IMR-90 (cell line): ENCODE data around the gene ADISSP. TPM values are rescaled to one million over a fixed set of nuclear protein-coding genes. Genes with fewer than 3 reads are reported as not detected.

Experiments used
- ATAC-seq: fragments of 200-7000 bp; cut with Tn5 transposase; 2 replicates; pipeline ENCODE4 v1.9.1; 2020; ENCODE audit warnings: low read depth, mild to moderate bottlenecking, moderate library complexity
- BruUV-seq: library from RNA; stranded (reverse); fragments of 400-500 nt; replicated peaks from 2 replicates; lab custom pipeline; 2021; lab: Mats Ljungman, UMichigan
- CTCF ChIA-PET: fragments of 300-600 bp; formaldehyde crosslinking; extraction: SDS; loops from one replicate; lab custom pipeline; 2021; ENCODE audit warnings: antibody characterized with exemption; lab: Yijun Ruan, JAX
- POLR2A ChIA-PET: fragments of 300-600 bp; sonication (Branson Sonifier 250); formaldehyde crosslinking; loops from one replicate; lab custom pipeline; 2022; ENCODE audit warnings: antibody characterized with exemption; ENCODE audit not compliant: unreplicated experiment; lab: Charles Lee
- DNase-seq: peaks from one replicate; pipeline ENCODE4 v3.0.0; 2013
- H2AFZ ChIP-seq: replicated peaks from 2 replicates; pipeline ENCODE3; 2013; ENCODE audit warnings: low read length, mild to moderate bottlenecking; ENCODE audit not compliant: poor library complexity
- H2AK5ac ChIP-seq: 2 replicates; pipeline ENCODE4 v1.6.1; 2013; ENCODE audit warnings: low read depth, low read length, inconsistent platforms
- H2AK9ac ChIP-seq: replicated peaks from 2 replicates; pipeline ENCODE3; 2013; ENCODE audit warnings: mild to moderate bottlenecking, low read depth, low read length, moderate library complexity; ENCODE audit not compliant: poor library complexity
- H2BK120ac ChIP-seq: 2 replicates; pipeline ENCODE4 v1.6.1; 2013; ENCODE audit warnings: low read depth, low read length, inconsistent platforms
- H2BK15ac ChIP-seq: 3 replicates; pipeline ENCODE4 v1.6.1; 2013; ENCODE audit warnings: low read depth, low read length, inconsistent platforms
- H2BK20ac ChIP-seq: 2 replicates; pipeline ENCODE4 v1.6.1; 2013; ENCODE audit warnings: low read depth, mild to moderate bottlenecking, inconsistent platforms, low read length, moderate library complexity
- H2BK5ac ChIP-seq: 2 replicates; pipeline ENCODE4 v1.6.1; 2013; ENCODE audit warnings: mild to moderate bottlenecking, low read depth, low read length, inconsistent platforms; ENCODE audit not compliant: poor library complexity, severe bottlenecking
- H3K14ac ChIP-seq: replicated peaks from 2 replicates; pipeline ENCODE4 v1.6.1; 2013; ENCODE audit warnings: low read depth, low read length, inconsistent platforms
- H3K18ac ChIP-seq: 2 replicates; pipeline ENCODE4 v1.6.1; 2013; ENCODE audit warnings: low read depth, low read length, control low read depth
- H3K23ac ChIP-seq: 2 replicates; pipeline ENCODE4 v1.6.1; 2013; ENCODE audit warnings: low read depth, low read length, inconsistent platforms
- H3K27ac ChIP-seq: 2 replicates; pipeline ENCODE4 v1.5.1; 2013; ENCODE audit warnings: mild to moderate bottlenecking, control low read depth, low read length; ENCODE audit not compliant: insufficient read depth
- H3K27me3 ChIP-seq: 2 replicates; pipeline ENCODE4 v1.6.1; 2013; ENCODE audit warnings: low read length; ENCODE audit not compliant: control insufficient read depth, insufficient read depth
- H3K36me3 ChIP-seq: 2 replicates; pipeline ENCODE4 v1.6.1; 2013; ENCODE audit warnings: low read length, mixed read lengths; ENCODE audit not compliant: control insufficient read depth, insufficient read depth
- H3K4ac ChIP-seq: 2 replicates; pipeline ENCODE4 v1.6.1; 2013; ENCODE audit warnings: low read depth, low read length, inconsistent platforms
- H3K4me1 ChIP-seq: 2 replicates; pipeline ENCODE4 v1.6.1; 2013; ENCODE audit warnings: low read length, mixed read lengths; ENCODE audit not compliant: control insufficient read depth, insufficient read depth
- H3K4me2 ChIP-seq: 2 replicates; pipeline ENCODE4 v1.6.1; 2013; ENCODE audit warnings: low read depth, mild to moderate bottlenecking, control low read depth, low read length, moderate library complexity
- H3K4me3 ChIP-seq: 2 replicates; pipeline ENCODE4 v1.5.1; 2013; ENCODE audit warnings: low read depth, mild to moderate bottlenecking, control low read depth, low read length, moderate library complexity; ENCODE audit not compliant: insufficient read depth
- H3K56ac ChIP-seq: 2 replicates; pipeline ENCODE4 v1.6.1; 2013; ENCODE audit warnings: low read length, inconsistent platforms; ENCODE audit not compliant: insufficient read depth; ENCODE audit errors: extremely low read depth
- H3K79me1 ChIP-seq, 2 experiments: 2 replicates each; pipeline ENCODE4 v1.6.1; 2013; ENCODE audit warnings: low read length in 2 of 2, inconsistent platforms in 1 of 2, low read depth in 1 of 2
- H3K9ac ChIP-seq: 2 replicates; pipeline ENCODE4 v1.6.1; 2013; ENCODE audit warnings: low read depth, low read length, control low read depth
- H3K9me1 ChIP-seq: 2 replicates; pipeline ENCODE4 v1.6.1; 2013; ENCODE audit warnings: low read length, inconsistent platforms; ENCODE audit not compliant: insufficient read depth
- H3K9me3 ChIP-seq: 2 replicates; pipeline ENCODE4 v1.6.1; 2013; ENCODE audit warnings: low read length; ENCODE audit not compliant: control insufficient read depth, insufficient read depth
- H4K20me1 ChIP-seq: 2 replicates; pipeline ENCODE4 v1.6.1; 2013; ENCODE audit warnings: low read length, inconsistent platforms; ENCODE audit not compliant: insufficient read depth
- H4K5ac ChIP-seq: 2 replicates; pipeline ENCODE4 v1.6.1; 2013; ENCODE audit warnings: mild to moderate bottlenecking, low read depth, low read length, control low read depth
- H4K8ac ChIP-seq, 2 experiments: 2 replicates each; pipeline ENCODE4 v1.6.1; 2013; ENCODE audit warnings: low read depth in 2 of 2, low read length in 2 of 2, control low read depth in 1 of 2, inconsistent platforms in 1 of 2
- H4K91ac ChIP-seq: 2 replicates; pipeline ENCODE4 v1.6.1; 2013; ENCODE audit warnings: low read depth, low read length, inconsistent platforms; ENCODE audit not compliant: insufficient read depth
- MAFK ChIP-seq: IDR thresholded peaks from 2 replicates; pipeline ENCODE4 v1.6.1; 2012; ENCODE audit warnings: low read depth, low read length, improper control_type of control experiment
- MAZ ChIP-seq: IDR thresholded peaks from 2 replicates; pipeline ENCODE4 v1.6.1; 2012; ENCODE audit warnings: low read depth, mild to moderate bottlenecking, low read length, improper control_type of control experiment, moderate library complexity, borderline replicate concordance
- USF2 ChIP-seq: fragments of 150-350 bp; IDR thresholded peaks from 2 replicates; pipeline ENCODE4 v1.6.1; 2017; ENCODE audit warnings: mild to moderate bottlenecking, antibody characterized with exemption, low read length, low read depth
- WGBS, 2 experiments: methylation state at CpG; one replicate each; pipeline versions ENCODE4 v1.1.5 to v1.1.7; 2013; ENCODE audit warnings: missing lambda C conversion rate in 2 of 2; ENCODE audit not compliant: insufficient read length in 1 of 2; ENCODE audit errors: extremely low coverage in 2 of 2; 5-methylcytosine and 5-hydroxymethylcytosine counted together
- dilution Hi-C: fragments of 300-500 bp; cut with HindIII; formaldehyde crosslinking; loops from one replicate; pipeline ENCODE4 v1.14.3; 2018; ENCODE audit warnings: low sequenced_read_pairs; ENCODE audit not compliant: unreplicated experiment
- in situ Hi-C: fragments of 300-500 bp; cut with MboI; formaldehyde crosslinking; loops from 3 replicates; pipeline ENCODE4 v1.14.3; 2019; ENCODE audit warnings: low sequenced_read_pairs, inconsistent platforms, mixed read lengths
- intact Hi-C: fragments of 100-400 bp; cut with micrococcal nuclease; formaldehyde crosslinking; loops from 2 replicates; pipeline ENCODE4 v1.10.0; 2022
- polyA plus RNA-seq, 3 experiments: library from polyadenylated mRNA; depleted of rRNA; stranded (reverse); fragments of >200 nt; gene quantifications; 2 replicates each; pipeline ENCODE4 v1.2.3, GENCODE V29; 2012; ENCODE audit warnings: low replicate concordance in 1 of 3
- total RNA-seq: library from RNA; depleted of rRNA; stranded (reverse); fragments of >200 nt; gene quantifications from 2 replicates; pipeline ENCODE4 v1.2.3, GENCODE V29; 2012

The ADISSP gene
- total and polyA plus RNA-seq, 2 of the 4 experiments (the other 2 are of a cell fraction): 31.9 to 58.2 TPM

- Histone ChIP-seq H2AFZ (peak overlapping the region; percentile 80), H2BK5ac (no peak overlapping the region), H3K9me1 (no peaks in the 10 kb centered on the region; the same call in 1 of the 2 replicates), H3K56ac (no peak overlapping the region), H3K4me2 (peak overlapping the region; percentile 54; the same call in 1 of the 2 replicates), H3K36me3 (no peaks in the 10 kb centered on the region), H3K14ac (no peak overlapping the region), H3K4me1 (no peaks in the 10 kb centered on the region), H3K79me1 (no peaks in the 10 kb centered on the region), H3K23ac (no peak overlapping the region), H3K4me3 (no peak overlapping the region), H2BK120ac (no peak overlapping the region), H2BK15ac (no peak overlapping the region), H2BK20ac (no peak overlapping the region), H3K9me3 (no peaks in the 10 kb centered on the region), H3K9ac (no peak overlapping the region), H3K18ac (no peak overlapping the region), H4K91ac (no peak overlapping the region), H3K4ac (no peak overlapping the region), H3K27ac (no peak overlapping the region), H3K27me3 (peaks cover 58% of the 10 kb centered on the region), H4K5ac (no peak overlapping the region), H2AK5ac (no peak overlapping the region), H4K20me1 (no peaks in the 10 kb centered on the region), H2AK9ac (no peak overlapping the region), H4K8ac (no peak overlapping the region)
- POLR2A ChIA-PET: no interaction called here
- CTCF ChIA-PET: interaction anchor here (1.6 kb wide), 1 partner anchor 17 kb away, joined by 4 read pairs; no protein-coding TSS in a partner anchor
- intact Hi-C loops: no loop called here
- peak; percentile 54 for TF ChIP-seq MAFK
- no peak for TF ChIP-seq MAZ
- peak; percentile 49; the same call in 1 of the 2 replicates for TF ChIP-seq USF2
- dilution Hi-C loops: no loop called here
- WGBS, 2 experiments: 41% methylated on average over 5 of the region's 11 CpGs; no CpG with 5 or more reads in 1 of the 2 experiments
- DNase-seq (peak; percentile 15), ATAC-seq (peak; percentile 57)
- BruUV-seq: no TSS peak
- in situ Hi-C loops: no loop called here
These were observed 40.0 kb downstream of the ADISSP start for GRCh38 chr20:3727401-3728021.
